Measurements from ENCODE around the gene PAH. TPM values are rescaled to one million over a fixed set of nuclear protein-coding genes. Genes with fewer than 3 reads are reported as not detected.

The PAH gene
- total and polyA plus RNA-seq, 2 of the 13 experiments (the other 11 are each of a cell fraction or from before 2014, with no cell fraction given), result 192 to 451 TPM

GRCh38 chr12:102910137-102910536 lies 6.9 kb downstream of the PAH start:
- no peak for FAIRE-seq
- no TSS peak for BruUV-seq (replicated peaks)
- H3K36me3 ChIP-seq (replicated peaks in 1 of 2; ENCODE audit: control insufficient read depth in 1 of 2, insufficient read depth in 2 of 2, low read length in 2 of 2), result peaks cover 10 to 16% of the 10 kb centered on the region in 2 experiments
- no peak for TF ChIP-seq HNF4A (CRISPR knock-in tag; IDR thresholded peaks at IDR 0.05)
- no peak for TF ChIP-seq HOXA5 (CRISPR knock-in tag; IDR thresholded peaks at IDR 0.05)
- no peak for TF ChIP-seq JUND (CRISPR knock-in tag; IDR thresholded peaks at IDR 0.05)
- TF ChIP-seq ZBTB21 (CRISPR knock-in tag; IDR thresholded peaks at IDR 0.05), result no peak
- no peak for TF ChIP-seq FOXO1 (CRISPR knock-in tag; IDR thresholded peaks at IDR 0.05)
- TF ChIP-seq ZNF263 (CRISPR knock-in tag; IDR thresholded peaks at IDR 0.05), result no peak
- TF ChIP-seq TERF1 (CRISPR knock-in tag; IDR thresholded peaks at IDR 0.05), result no peak
- no peak for TF ChIP-seq ZNF232 (CRISPR knock-in tag; IDR thresholded peaks at IDR 0.05; ENCODE audit: borderline replicate concordance)
- TF ChIP-seq ZNF503 (CRISPR knock-in tag; IDR thresholded peaks at IDR 0.05), result no peak
- no peak for TF ChIP-seq ZNF430 (CRISPR knock-in tag; IDR thresholded peaks at IDR 0.05)
- peak; percentile 54 for TF ChIP-seq RBFOX2 (IDR thresholded peaks at IDR 0.05; ENCODE audit: low read depth, low read length)
- TF ChIP-seq HOXA3 (CRISPR knock-in tag; IDR thresholded peaks at IDR 0.05), result no peak
- TF ChIP-seq ADNP (CRISPR knock-in tag; IDR thresholded peaks at IDR 0.05), result no peak
- TF ChIP-seq ZNF512B (CRISPR knock-in tag; IDR thresholded peaks at IDR 0.05; ENCODE audit: borderline replicate concordance), result no peak
- TF ChIP-seq RELA (CRISPR knock-in tag; IDR thresholded peaks at IDR 0.05), result no peak
- TF ChIP-seq AGO2 (optimal IDR thresholded peaks at IDR 0.05; ENCODE audit: low read depth, low read length), result peak; percentile 53
- TF ChIP-seq STAG1 (CRISPR knock-in tag; IDR thresholded peaks at IDR 0.05), result no peak
- TF ChIP-seq SIN3A (IDR thresholded peaks at IDR 0.05; ENCODE audit: borderline replicate concordance, low read depth, low read length), result no peak
- TF ChIP-seq POLR2AphosphoS5 (IDR thresholded peaks at IDR 0.05; ENCODE audit: low read depth, low read length), result peak; percentile 26; the same call in 1 of the 2 replicates
- TF ChIP-seq ZNF557 (CRISPR knock-in tag; IDR thresholded peaks at IDR 0.05), result no peak
- TF ChIP-seq ZBTB7B (CRISPR knock-in tag; IDR thresholded peaks at IDR 0.05), result no peak
- no peak for TF ChIP-seq NR2F6 (IDR thresholded peaks at IDR 0.05)
- TF ChIP-seq NR2F6 (CRISPR knock-in tag; IDR thresholded peaks at IDR 0.05), result no peak

More at GRCh38 chr12:102910137-102910536, 6.9 kb downstream of the PAH start:
- intact Hi-C loops (cut with micrococcal nuclease; ENCODE audit: unreplicated experiment) (no loop called here), in situ Hi-C loops (cut with HindIII; ENCODE audit: extremely low pct_ligation_motif_present, low pct_unique_long_range_greater_than_20kb) (no loop called here)
- no peak overlapping the region for H2AFZ ChIP-seq (ENCODE audit: low read length)
- H3K4me2 ChIP-seq (ENCODE audit: low read depth, low read length), result no peak overlapping the region
- H3K27ac ChIP-seq (ENCODE audit: extremely low read length, insufficient read depth, low read length), result peak overlapping the region; percentile 37
- CTCF ChIA-PET (ENCODE audit: low intra/inter-chr PET ratio, low total read pairs), result no interaction called here
- H3K9ac ChIP-seq (ENCODE audit: insufficient read depth, low read depth, low read length), result no peak overlapping the region
- H3K27me3 ChIP-seq (ENCODE audit: control insufficient read depth in 1 of 2, insufficient read depth in 2 of 2, low read length in 2 of 2), result no peaks in the 10 kb centered on the region
- H3K79me2 ChIP-seq (ENCODE audit: insufficient read depth, low read length), result peaks cover 95% of the 10 kb centered on the region
- POLR2A ChIA-PET, result interaction anchor here (1.1 to 3.4 kb wide), 4 partner anchors 8 to 25 kb away, joined by 3 to 22 read pairs (median 6); no protein-coding TSS in a partner anchor
- ATAC-seq (no peak), DNase-seq (ENCODE audit: low spot score) (no peak)
- H3K9me3 ChIP-seq (ENCODE audit: low read length), result no peaks in the 10 kb centered on the region
- H4K20me1 ChIP-seq (ENCODE audit: insufficient read depth, low read length), result no peaks in the 10 kb centered on the region
- peaks cover 92% of the 10 kb centered on the region for H3K4me1 ChIP-seq (ENCODE audit: insufficient read depth, low read length)
- H3K4me3 ChIP-seq (replicated peaks in 1 of 3; ENCODE audit: insufficient read depth in 1 of 3, low read depth in 2 of 3, low read length in 3 of 3), result no peak overlapping the region
- WGBS (ENCODE audit: low lambda C conversion rate), result 93% methylated on average over 7 of the region's 7 CpGs

Measured in HepG2 (cell line).